SK-N-SH treated with all-trans-retinoic acid at 6 μM for 48 hours (cell line): ENCODE measurements around the gene VAV3.

Experiments
- ATAC-seq: fragments of 200-7000 bp; cut with Tn5 transposase; 3 replicates; pipeline ENCODE4 v1.9.1; 2020; ENCODE audit warnings: mild to moderate bottlenecking, moderate library complexity
- ARNTL ChIP-seq: fragments of 450-650 bp; formaldehyde crosslinking; IDR thresholded peaks from 2 replicates; pipeline ENCODE4 v1.5.0; 2020; ENCODE audit warnings: low read depth, mild to moderate bottlenecking, moderate library complexity, borderline replicate concordance
- BACH2 ChIP-seq: fragments of 250-450 bp; sonication (Bioruptor Pico); IDR thresholded peaks from 2 replicates; pipeline ENCODE4 v1.9.0; 2021; ENCODE audit warnings: mild to moderate bottlenecking, borderline replicate concordance
- CREB5 ChIP-seq: fragments of 250-450 bp; sonication (Bioruptor Pico); IDR thresholded peaks from 2 replicates; pipeline ENCODE4 v1.5.1; 2020; ENCODE audit warnings: low read depth, mild to moderate bottlenecking, moderate library complexity
- CSDC2 ChIP-seq: fragments of 250-450 bp; sonication (Bioruptor Pico); IDR thresholded peaks from 2 replicates; pipeline ENCODE4 v1.5.0; 2020; ENCODE audit warnings: mild to moderate bottlenecking, moderate library complexity
- CSRNP3 ChIP-seq: fragments of 250-450 bp; sonication (Bioruptor Pico); IDR thresholded peaks from 2 replicates; pipeline ENCODE4 v1.5.1; 2021; ENCODE audit warnings: mild to moderate bottlenecking, moderate library complexity
- ESRRG ChIP-seq: fragments of 250-450 bp; sonication (Bioruptor Pico); IDR thresholded peaks from 2 replicates; pipeline ENCODE4 v1.6.1; 2021; ENCODE audit warnings: mild to moderate bottlenecking
- GLIS3 ChIP-seq: fragments of 250-450 bp; sonication (Bioruptor Pico); IDR thresholded peaks from 2 replicates; pipeline ENCODE4 v1.5.0; 2020; ENCODE audit warnings: mild to moderate bottlenecking, moderate library complexity
- ISL1 ChIP-seq: fragments of 250-450 bp; sonication (Bioruptor Pico); IDR thresholded peaks from 2 replicates; pipeline ENCODE4 v2.1.2; 2022; ENCODE audit warnings: mild to moderate bottlenecking, moderate library complexity
- POU6F1 ChIP-seq: fragments of 250-450 bp; sonication (Bioruptor Pico); IDR thresholded peaks from 2 replicates; pipeline ENCODE4 v1.8.0; 2021; ENCODE audit warnings: low read depth, mild to moderate bottlenecking, moderate library complexity, borderline replicate concordance
- RARB ChIP-seq: fragments of 250-450 bp; sonication (Bioruptor Pico); IDR thresholded peaks from 2 replicates; pipeline ENCODE4 v1.8.0; 2021; ENCODE audit warnings: mild to moderate bottlenecking, moderate library complexity
- SNAI2 ChIP-seq: fragments of 250-450 bp; sonication (Bioruptor Pico); IDR thresholded peaks from 2 replicates; pipeline ENCODE4 v1.5.0; 2020; ENCODE audit warnings: mild to moderate bottlenecking, moderate library complexity
- TSHZ2 ChIP-seq: fragments of 250-450 bp; sonication (Bioruptor Pico); IDR thresholded peaks from 2 replicates; pipeline ENCODE4 v1.5.0; 2020; ENCODE audit warnings: mild to moderate bottlenecking, moderate library complexity
- ZC3H10 ChIP-seq: fragments of 250-450 bp; sonication (Bioruptor Pico); IDR thresholded peaks from 2 replicates; pipeline ENCODE4 v1.5.1; 2021; ENCODE audit warnings: mild to moderate bottlenecking, moderate library complexity
- ZFP3 ChIP-seq: fragments of 250-450 bp; sonication (Bioruptor Pico); IDR thresholded peaks from 2 replicates; pipeline ENCODE4 v1.5.0; 2020; ENCODE audit warnings: mild to moderate bottlenecking, moderate library complexity
- ZFP30 ChIP-seq: fragments of 450-650 bp; formaldehyde crosslinking; IDR thresholded peaks from 2 replicates; pipeline ENCODE4 v1.5.0; 2022; ENCODE audit warnings: mild to moderate bottlenecking, moderate library complexity
- ZNF8 ChIP-seq: fragments of 450-650 bp; formaldehyde crosslinking; IDR thresholded peaks from 2 replicates; pipeline ENCODE4 v1.5.0; 2020; ENCODE audit warnings: mild to moderate bottlenecking, moderate library complexity

The VAV3 gene

GRCh38 chr1:107547363-107548155 is 417.4 kb downstream of the VAV3 start (continued):
- no peak for TF ChIP-seq ZNF8
- TF ChIP-seq ZC3H10 (CRISPR knock-in tag) = no peak
- no peak for TF ChIP-seq ARNTL (CRISPR knock-in tag)
- TF ChIP-seq BACH2 (CRISPR knock-in tag) = no peak

- ATAC-seq = no peak
These were observed 418.4 kb downstream of the VAV3 start for GRCh38 chr1:107546576-107546975.

GRCh38 chr1:107545879-107546278 is 419.1 kb downstream of the VAV3 start:
- ATAC-seq = no peak
- no peak for TF ChIP-seq ZC3H10 (CRISPR knock-in tag)
- no peak for TF ChIP-seq POU6F1
- no peak for TF ChIP-seq SNAI2 (CRISPR knock-in tag)
- TF ChIP-seq ZFP3 = no peak
- no peak for TF ChIP-seq ZNF8
- no peak for TF ChIP-seq ESRRG (CRISPR knock-in tag)
- TF ChIP-seq BACH2 (CRISPR knock-in tag) = no peak
- TF ChIP-seq GLIS3 = no peak
- TF ChIP-seq ISL1 (CRISPR knock-in tag) = no peak
- no peak for TF ChIP-seq CSDC2 (CRISPR knock-in tag)
- no peak for TF ChIP-seq CREB5 (CRISPR knock-in tag)

More at GRCh38 chr1:107546576-107546975, 418.4 kb downstream of the VAV3 start:
- TF ChIP-seq ARNTL (CRISPR knock-in tag) (no peak), ESRRG (CRISPR knock-in tag) (no peak), ZFP30 (CRISPR knock-in tag) (no peak), CSRNP3 (CRISPR knock-in tag) (no peak), CSDC2 (CRISPR knock-in tag) (no peak), ISL1 (CRISPR knock-in tag) (no peak), RARB (CRISPR knock-in tag) (no peak)

GRCh38 chr1:107545056-107545577 is 419.9 kb downstream of the VAV3 start:
- no peak for ATAC-seq

More at GRCh38 chr1:107545056-107545577, 419.9 kb downstream of the VAV3 start:
- TF ChIP-seq ZNF8 (no peak), CSRNP3 (CRISPR knock-in tag) (no peak), POU6F1 (no peak), ZFP3 (no peak), ZC3H10 (CRISPR knock-in tag) (no peak), ESRRG (CRISPR knock-in tag) (no peak), SNAI2 (CRISPR knock-in tag) (no peak), BACH2 (CRISPR knock-in tag) (no peak), ARNTL (CRISPR knock-in tag) (no peak), TSHZ2 (CRISPR knock-in tag) (no peak)
